ENCODE results near the gene KCNJ11.

Gene KCNJ11

GRCh38 chr11:17408641-17409040, 20.2 kb upstream of the KCNJ11 start:
- no peak for DNase-seq (ENCODE audit: low read depth in 2 of 2)

GRCh38 chr11:17408026-17408425, 19.6 kb upstream of the KCNJ11 start:
- no peak for DNase-seq (ENCODE audit: low read depth in 2 of 2)

- DNase-seq (ENCODE audit: low read depth in 2 of 2) = no peak
Observed at GRCh38 chr11:17407575-17407974, 19.1 kb upstream of the KCNJ11 start.

- no peak for DNase-seq (ENCODE audit: low read depth in 2 of 2)
Observed at GRCh38 chr11:17406818-17407149, 18.3 kb upstream of the KCNJ11 start.

GRCh38 chr11:17406082-17406817, 17.8 kb upstream of the KCNJ11 start:
- DNase-seq (ENCODE audit: low read depth in 2 of 2) = no peak

- DNase-seq (ENCODE audit: low read depth in 2 of 2) = no peak
Observed at GRCh38 chr11:17405232-17406005, 17.0 kb upstream of the KCNJ11 start.

- no peak for DNase-seq (ENCODE audit: low read depth in 2 of 2)
Observed at GRCh38 chr11:17403980-17404759, 15.7 kb upstream of the KCNJ11 start.

GRCh38 chr11:17402486-17402885, 14.0 kb upstream of the KCNJ11 start:
- no peak for DNase-seq (ENCODE audit: low read depth in 2 of 2)

GRCh38 chr11:17401841-17402240, 13.4 kb upstream of the KCNJ11 start:
- no peak for DNase-seq (ENCODE audit: low read depth in 2 of 2)

GRCh38 chr11:17401316-17401715, 12.9 kb upstream of the KCNJ11 start:
- no peak for DNase-seq (ENCODE audit: low read depth in 2 of 2)

- no peak for DNase-seq (ENCODE audit: low read depth in 2 of 2)
Observed at GRCh38 chr11:17400048-17400775, 11.8 kb upstream of the KCNJ11 start.

- no peak for DNase-seq (ENCODE audit: low read depth in 2 of 2)
Observed at GRCh38 chr11:17399236-17399635, 10.8 kb upstream of the KCNJ11 start.

- DNase-seq (ENCODE audit: low read depth in 2 of 2) = no peak
Observed at GRCh38 chr11:17397311-17398002, 9.0 kb upstream of the KCNJ11 start.

GRCh38 chr11:17396598-17397310, 8.3 kb upstream of the KCNJ11 start:
- DNase-seq (ENCODE audit: low read depth in 2 of 2) = no peak

GRCh38 chr11:17395978-17396377, 7.5 kb upstream of the KCNJ11 start:
- DNase-seq (ENCODE audit: low read depth in 2 of 2) = no peak

- no peak for DNase-seq (ENCODE audit: low read depth in 2 of 2)
Observed at GRCh38 chr11:17395554-17395961, 7.1 kb upstream of the KCNJ11 start.

- DNase-seq (ENCODE audit: low read depth in 2 of 2) = no peak
Observed at GRCh38 chr11:17394743-17395390, 6.4 kb upstream of the KCNJ11 start.

- no peak for DNase-seq (ENCODE audit: low read depth in 2 of 2)
Observed at GRCh38 chr11:17393472-17393871, 5.0 kb upstream of the KCNJ11 start.

- DNase-seq (ENCODE audit: low read depth in 2 of 2) = no peak
Observed at GRCh38 chr11:17392872-17393271, 4.4 kb upstream of the KCNJ11 start.

Measured in stimulated activated CD8-positive, alpha-beta memory T cell treated with anti-CD3 and anti-CD28 coated beads, Interleukin-15, amount 100 ng/mL, for 48 hours (primary cell).